Liver (tissue), 9 donors: ENCODE data around the gene MYO1B. TPM values are rescaled to one million over a fixed set of nuclear protein-coding genes. Genes with fewer than 3 reads are reported as not detected.

Source experiments
- DNase-seq: peaks from one replicate; pipeline ENCODE4 v3.0.0-alpha.2; 2017; ENCODE audit warnings: low spot score
- H3K27ac ChIP-seq, 2 donors: one replicate each; pipeline ENCODE4 v1.7.0; 2013; ENCODE audit warnings: inconsistent platforms in 2 of 2, low read length in 2 of 2, control low read depth in 1 of 2, low read depth in 1 of 2, mild to moderate bottlenecking in 1 of 2
- H3K27me3 ChIP-seq, 4 donors: one replicate each; pipeline versions ENCODE4 v1.6.1 to v1.7.0; 2013; ENCODE audit warnings: low read length in 3 of 4, inconsistent platforms in 1 of 4, mild to moderate bottlenecking in 1 of 4, moderate library complexity in 1 of 4; ENCODE audit not compliant: control insufficient read depth in 4 of 4, insufficient read depth in 4 of 4
- H3K36me3 ChIP-seq, 4 donors: one replicate each; pipeline versions ENCODE4 v1.6.1 to v1.7.0; 2013; ENCODE audit warnings: low read length in 3 of 4, mild to moderate bottlenecking in 3 of 4, low read depth in 1 of 4, moderate library complexity in 1 of 4; ENCODE audit not compliant: control insufficient read depth in 4 of 4, insufficient read depth in 3 of 4
- H3K4me1 ChIP-seq, 4 donors: one replicate each; pipeline versions ENCODE4 v1.6.1 to v1.7.0; 2013; ENCODE audit warnings: low read length in 3 of 4, mild to moderate bottlenecking in 3 of 4, moderate library complexity in 1 of 4; ENCODE audit not compliant: control insufficient read depth in 4 of 4, insufficient read depth in 4 of 4
- H3K4me3 ChIP-seq, 3 donors: one replicate each; pipeline versions ENCODE4 v1.6.1 to v1.7.0; 2013; ENCODE audit warnings: low read length in 3 of 3, control low read depth in 1 of 3, low read depth in 1 of 3, mild to moderate bottlenecking in 1 of 3
- H3K9ac ChIP-seq, 2 donors: one replicate each; pipeline ENCODE4 v1.7.0; 2013; ENCODE audit warnings: low read length in 2 of 2, mild to moderate bottlenecking in 2 of 2, moderate library complexity in 2 of 2, control low read depth in 1 of 2, low read depth in 1 of 2
- H3K9me3 ChIP-seq, 4 donors: one replicate each; pipeline versions ENCODE4 v1.6.1 to v1.7.0; 2013; ENCODE audit warnings: low read length in 3 of 4; ENCODE audit not compliant: control insufficient read depth in 4 of 4
- EGR1 ChIP-seq, 2 donors: IDR thresholded peaks; 2 replicates each; pipeline ENCODE4 v1.6.1; 2016 to 2018; ENCODE audit warnings: antibody characterized with exemption in 2 of 2, low read depth in 2 of 2
- FOXA1 ChIP-seq: IDR thresholded peaks from 2 replicates; pipeline ENCODE4 v1.6.1; 2016; ENCODE audit warnings: antibody characterized with exemption
- FOXA2 ChIP-seq: IDR thresholded peaks from 2 replicates; pipeline ENCODE4 v1.6.1; 2016; ENCODE audit warnings: antibody characterized with exemption
- GABPA ChIP-seq, 2 donors: IDR thresholded peaks in 1 of 2; conservative IDR thresholded peaks in 1 of 2; 2 replicates each; pipeline ENCODE4 v1.6.1; 2016; ENCODE audit warnings: antibody characterized with exemption in 2 of 2, mild to moderate bottlenecking in 1 of 2, moderate library complexity in 1 of 2
- HNF4A ChIP-seq, 2 donors: conservative IDR thresholded peaks; 2 replicates each; pipeline ENCODE4 v1.6.1; 2016; ENCODE audit warnings: antibody characterized with exemption in 2 of 2, mild to moderate bottlenecking in 2 of 2
- HNF4G ChIP-seq: IDR thresholded peaks from 2 replicates; pipeline ENCODE4 v1.6.1; 2016; ENCODE audit warnings: antibody characterized with exemption
- JUND ChIP-seq, 2 donors: IDR thresholded peaks; 2 replicates each; pipeline ENCODE4 v1.6.1; 2016; ENCODE audit warnings: antibody characterized with exemption in 2 of 2
- MAX ChIP-seq: IDR thresholded peaks from 2 replicates; pipeline ENCODE4 v1.6.1; 2016; ENCODE audit warnings: antibody characterized with exemption
- NR2F2 ChIP-seq: IDR thresholded peaks from 2 replicates; pipeline ENCODE4 v1.6.1; 2016; ENCODE audit warnings: antibody characterized with exemption
- RAD21 ChIP-seq, 2 donors: IDR thresholded peaks; 2 replicates each; pipeline ENCODE4 v1.6.1; 2016; ENCODE audit warnings: antibody characterized with exemption in 2 of 2, mild to moderate bottlenecking in 2 of 2
- RXRA ChIP-seq, 2 donors: IDR thresholded peaks; 2 replicates each; pipeline ENCODE4 v1.6.1; 2017 to 2018; ENCODE audit warnings: antibody characterized with exemption in 2 of 2, mild to moderate bottlenecking in 1 of 2
- SP1 ChIP-seq: IDR thresholded peaks from 2 replicates; pipeline ENCODE4 v1.6.1; 2018; ENCODE audit warnings: antibody characterized with exemption, mild to moderate bottlenecking
- TAF1 ChIP-seq: conservative IDR thresholded peaks from 2 replicates; pipeline ENCODE4 v1.6.1; 2016; ENCODE audit warnings: antibody characterized with exemption, mild to moderate bottlenecking
- YY1 ChIP-seq: IDR thresholded peaks from 2 replicates; pipeline ENCODE4 v1.6.1; 2016; ENCODE audit warnings: antibody characterized with exemption, mild to moderate bottlenecking
- WGBS: extraction: QIAGEN DNeasy Blood & Tissue Kit; methylation state at CpG from one replicate; pipeline ENCODE4 v1.1.7; 2013; 5-methylcytosine and 5-hydroxymethylcytosine counted together
- polyA plus RNA-seq, 2 donors: library from polyadenylated mRNA; stranded (reverse) in 1 of 2; unstranded in 1 of 2; fragments of 200-250 nt in 1 of 2; fragments of >200 nt in 1 of 2; fragmentation: Nextera tagmentation in 1 of 2; extraction: Ambion mirVana in 1 of 2; gene quantifications; one replicate each; pipeline versions ENCODE4 v1.2.1 to v1.2.3, GENCODE V29; 2013 to 2015
- total RNA-seq, 2 donors: library from RNA; depleted of rRNA; stranded (reverse); fragments of >200 nt; gene quantifications; one replicate each; pipeline ENCODE4 v1.2.3, GENCODE V29; 2014
- TF ChIP-seq, protein P1 (sequence below): fragments of 150-350 bp; IDR thresholded peaks from 2 replicates; pipeline ENCODE4 v1.5.1; 2017; ENCODE audit warnings: improper control_type of control experiment, low read depth, low read length; ENCODE audit not compliant: missing input control
- TF ChIP-seq, protein P2 (sequence below): IDR thresholded peaks from 2 replicates; pipeline ENCODE4 v1.6.1; 2016; ENCODE audit warnings: antibody characterized with exemption, mild to moderate bottlenecking
- TF ChIP-seq, protein P3 (sequence below): IDR thresholded peaks from 2 replicates; pipeline ENCODE4 v1.6.1; 2016; ENCODE audit warnings: antibody characterized with exemption
- TF ChIP-seq, protein P4 (sequence below): IDR thresholded peaks from 2 replicates; pipeline ENCODE4 v1.6.1; 2016; ENCODE audit warnings: antibody characterized with exemption
- donor health status: healthy.
- donor health status: healthy.
- donor health status: healthy.
- donor health status: healthy.
- donor health status: healthy.

MYO1B gene
- total and polyA plus RNA-seq, 4 donors: 66.5 to 434 (median 117) TPM

DNA sequence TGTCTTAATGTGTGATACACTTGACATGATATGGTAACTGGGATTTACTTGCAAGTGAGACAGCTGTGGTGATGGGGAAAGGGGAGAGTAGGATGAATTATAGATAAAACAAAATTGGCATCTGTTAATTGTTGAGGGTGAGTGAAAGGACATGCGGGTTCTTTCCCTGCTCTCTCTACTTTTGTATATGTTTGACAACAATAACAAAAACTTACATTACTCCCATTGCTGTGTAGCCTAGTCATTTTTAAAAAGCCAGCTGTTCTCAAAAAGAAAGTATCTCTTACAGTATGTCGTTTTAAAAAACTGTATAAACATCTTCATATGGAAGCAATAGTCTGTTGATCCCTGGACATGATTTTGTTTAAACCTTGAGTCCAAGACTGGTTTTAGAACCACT, 117.6 kb downstream of the MYO1B start:
- H3K4me1 ChIP-seq: peaks cover 0 to 18% (median 12%) of the 10 kb centered on the region in 4 donors
- no peak for DNase-seq
- WGBS: 92% methylated on average over 2 of the region's 2 CpGs
- TF ChIP-seq HNF4G (no peak), NR2F2 (no peak), SP1 (no peak), FOXA1 (no peak), RAD21 (IDR thresholded peaks at IDR 0.05) (no peak), TAF1 (no peak), HNF4A (conservative IDR thresholded peaks at IDR 0.05) (no peak), JUND (IDR thresholded peaks at IDR 0.05) (no peak), RXRA (IDR thresholded peaks at IDR 0.05) (no peak), FOXA2 (no peak), MAX (no peak), GABPA (IDR thresholded peaks at IDR 0.05 in 1 of 2, conservative IDR thresholded peaks at IDR 0.05 in 1 of 2) (no peak), YY1 (no peak)
- TF ChIP-seq, protein P1, sequence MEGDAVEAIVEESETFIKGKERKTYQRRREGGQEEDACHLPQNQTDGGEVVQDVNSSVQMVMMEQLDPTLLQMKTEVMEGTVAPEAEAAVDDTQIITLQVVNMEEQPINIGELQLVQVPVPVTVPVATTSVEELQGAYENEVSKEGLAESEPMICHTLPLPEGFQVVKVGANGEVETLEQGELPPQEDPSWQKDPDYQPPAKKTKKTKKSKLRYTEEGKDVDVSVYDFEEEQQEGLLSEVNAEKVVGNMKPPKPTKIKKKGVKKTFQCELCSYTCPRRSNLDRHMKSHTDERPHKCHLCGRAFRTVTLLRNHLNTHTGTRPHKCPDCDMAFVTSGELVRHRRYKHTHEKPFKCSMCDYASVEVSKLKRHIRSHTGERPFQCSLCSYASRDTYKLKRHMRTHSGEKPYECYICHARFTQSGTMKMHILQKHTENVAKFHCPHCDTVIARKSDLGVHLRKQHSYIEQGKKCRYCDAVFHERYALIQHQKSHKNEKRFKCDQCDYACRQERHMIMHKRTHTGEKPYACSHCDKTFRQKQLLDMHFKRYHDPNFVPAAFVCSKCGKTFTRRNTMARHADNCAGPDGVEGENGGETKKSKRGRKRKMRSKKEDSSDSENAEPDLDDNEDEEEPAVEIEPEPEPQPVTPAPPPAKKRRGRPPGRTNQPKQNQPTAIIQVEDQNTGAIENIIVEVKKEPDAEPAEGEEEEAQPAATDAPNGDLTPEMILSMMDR: no peak
- TF ChIP-seq, protein P2, sequence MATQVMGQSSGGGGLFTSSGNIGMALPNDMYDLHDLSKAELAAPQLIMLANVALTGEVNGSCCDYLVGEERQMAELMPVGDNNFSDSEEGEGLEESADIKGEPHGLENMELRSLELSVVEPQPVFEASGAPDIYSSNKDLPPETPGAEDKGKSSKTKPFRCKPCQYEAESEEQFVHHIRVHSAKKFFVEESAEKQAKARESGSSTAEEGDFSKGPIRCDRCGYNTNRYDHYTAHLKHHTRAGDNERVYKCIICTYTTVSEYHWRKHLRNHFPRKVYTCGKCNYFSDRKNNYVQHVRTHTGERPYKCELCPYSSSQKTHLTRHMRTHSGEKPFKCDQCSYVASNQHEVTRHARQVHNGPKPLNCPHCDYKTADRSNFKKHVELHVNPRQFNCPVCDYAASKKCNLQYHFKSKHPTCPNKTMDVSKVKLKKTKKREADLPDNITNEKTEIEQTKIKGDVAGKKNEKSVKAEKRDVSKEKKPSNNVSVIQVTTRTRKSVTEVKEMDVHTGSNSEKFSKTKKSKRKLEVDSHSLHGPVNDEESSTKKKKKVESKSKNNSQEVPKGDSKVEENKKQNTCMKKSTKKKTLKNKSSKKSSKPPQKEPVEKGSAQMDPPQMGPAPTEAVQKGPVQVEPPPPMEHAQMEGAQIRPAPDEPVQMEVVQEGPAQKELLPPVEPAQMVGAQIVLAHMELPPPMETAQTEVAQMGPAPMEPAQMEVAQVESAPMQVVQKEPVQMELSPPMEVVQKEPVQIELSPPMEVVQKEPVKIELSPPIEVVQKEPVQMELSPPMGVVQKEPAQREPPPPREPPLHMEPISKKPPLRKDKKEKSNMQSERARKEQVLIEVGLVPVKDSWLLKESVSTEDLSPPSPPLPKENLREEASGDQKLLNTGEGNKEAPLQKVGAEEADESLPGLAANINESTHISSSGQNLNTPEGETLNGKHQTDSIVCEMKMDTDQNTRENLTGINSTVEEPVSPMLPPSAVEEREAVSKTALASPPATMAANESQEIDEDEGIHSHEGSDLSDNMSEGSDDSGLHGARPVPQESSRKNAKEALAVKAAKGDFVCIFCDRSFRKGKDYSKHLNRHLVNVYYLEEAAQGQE: no peak
- TF ChIP-seq, protein P3, sequence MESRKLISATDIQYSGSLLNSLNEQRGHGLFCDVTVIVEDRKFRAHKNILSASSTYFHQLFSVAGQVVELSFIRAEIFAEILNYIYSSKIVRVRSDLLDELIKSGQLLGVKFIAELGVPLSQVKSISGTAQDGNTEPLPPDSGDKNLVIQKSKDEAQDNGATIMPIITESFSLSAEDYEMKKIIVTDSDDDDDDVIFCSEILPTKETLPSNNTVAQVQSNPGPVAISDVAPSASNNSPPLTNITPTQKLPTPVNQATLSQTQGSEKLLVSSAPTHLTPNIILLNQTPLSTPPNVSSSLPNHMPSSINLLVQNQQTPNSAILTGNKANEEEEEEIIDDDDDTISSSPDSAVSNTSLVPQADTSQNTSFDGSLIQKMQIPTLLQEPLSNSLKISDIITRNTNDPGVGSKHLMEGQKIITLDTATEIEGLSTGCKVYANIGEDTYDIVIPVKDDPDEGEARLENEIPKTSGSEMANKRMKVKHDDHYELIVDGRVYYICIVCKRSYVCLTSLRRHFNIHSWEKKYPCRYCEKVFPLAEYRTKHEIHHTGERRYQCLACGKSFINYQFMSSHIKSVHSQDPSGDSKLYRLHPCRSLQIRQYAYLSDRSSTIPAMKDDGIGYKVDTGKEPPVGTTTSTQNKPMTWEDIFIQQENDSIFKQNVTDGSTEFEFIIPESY: no peak
- no peaks in the 10 kb centered on the region for H3K27me3 ChIP-seq
- H3K36me3 ChIP-seq: peaks cover 4 to 63% (median 47%) of the 10 kb centered on the region in 4 donors
- no peak overlapping the region for H3K27ac ChIP-seq
- no peaks in the 10 kb centered on the region for H3K9me3 ChIP-seq
- H3K4me3 ChIP-seq: no peak overlapping the region
- no peak overlapping the region for H3K9ac ChIP-seq

DNA sequence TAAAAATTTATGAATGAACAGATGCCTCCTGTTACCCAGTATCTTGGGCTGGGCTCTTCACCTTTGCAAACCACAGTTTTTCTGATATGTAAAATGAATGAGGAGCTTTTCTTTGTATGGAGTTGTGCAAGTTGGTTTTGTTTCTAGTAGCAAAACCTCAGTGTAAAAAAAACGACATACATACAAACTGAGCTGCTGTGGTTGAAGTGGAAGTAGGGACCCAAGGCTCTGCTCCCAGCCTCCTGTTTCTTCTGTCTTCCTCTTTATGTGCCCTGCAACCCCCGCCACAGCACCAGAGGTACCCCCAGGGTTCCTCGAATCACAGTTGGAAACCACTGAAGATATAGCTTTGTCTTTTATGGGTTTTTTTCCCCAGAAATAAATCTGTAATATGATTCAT, 118.1 kb downstream of the MYO1B start:
- no peak overlapping the region for H3K9ac ChIP-seq
- 82% methylated on average over 3 of the region's 3 CpGs for WGBS
- TF ChIP-seq FOXA2 (no peak), HNF4G (no peak), HNF4A (conservative IDR thresholded peaks at IDR 0.05) (no peak), GABPA (IDR thresholded peaks at IDR 0.05 in 1 of 2, conservative IDR thresholded peaks at IDR 0.05 in 1 of 2) (no peak), JUND (IDR thresholded peaks at IDR 0.05) (no peak), YY1 (no peak), MAX (no peak), RAD21 (IDR thresholded peaks at IDR 0.05) (no peak), RXRA (IDR thresholded peaks at IDR 0.05) (no peak), SP1 (no peak), EGR1 (IDR thresholded peaks at IDR 0.05; ENCODE audit: low read depth in 2 of 2) (no peak), FOXA1 (no peak)
- TF ChIP-seq, protein P3: no peak
- TF ChIP-seq, protein P1: no peak
- TF ChIP-seq, protein P4, sequence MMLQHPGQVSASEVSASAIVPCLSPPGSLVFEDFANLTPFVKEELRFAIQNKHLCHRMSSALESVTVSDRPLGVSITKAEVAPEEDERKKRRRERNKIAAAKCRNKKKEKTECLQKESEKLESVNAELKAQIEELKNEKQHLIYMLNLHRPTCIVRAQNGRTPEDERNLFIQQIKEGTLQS: no peak

More for the DNA sequence above, 118.1 kb downstream of the MYO1B start:
- no peaks in the 10 kb centered on the region for H3K9me3 ChIP-seq
- H3K4me1 ChIP-seq: peaks cover 0 to 15% (median 8%) of the 10 kb centered on the region in 4 donors
- H3K27ac ChIP-seq: no peak overlapping the region
- no peak overlapping the region for H3K4me3 ChIP-seq
- H3K27me3 ChIP-seq: no peaks in the 10 kb centered on the region
- H3K36me3 ChIP-seq: peaks cover 4 to 67% (median 47%) of the 10 kb centered on the region in 4 donors
- no peak for DNase-seq
